Progenitor cell of endocrine pancreas (in vitro differentiated cells): ENCODE results near the gene YPEL4. TPM values are rescaled to one million over a fixed set of nuclear protein-coding genes. Genes with fewer than 3 reads are reported as not detected.

Source experiments
- DNase-seq: peaks from one replicate; pipeline ENCODE4 v3.0.0; 2021; ENCODE audit warnings: low spot score; ENCODE audit not compliant: unreplicated experiment
- H3K27ac Mint-ChIP-seq: 2 replicates; pipeline ENCODE4 v1.8.0; 2021; ENCODE audit warnings: mild to moderate bottlenecking, moderate library complexity, mixed read lengths
- H3K27me3 Mint-ChIP-seq: 2 replicates; pipeline ENCODE4 v1.8.0; 2021; ENCODE audit warnings: mixed read lengths
- H3K36me3 Mint-ChIP-seq: 2 replicates; pipeline ENCODE4 v1.8.0; 2022; ENCODE audit warnings: mixed read lengths; ENCODE audit not compliant: insufficient read depth
- H3K4me1 Mint-ChIP-seq: 2 replicates; pipeline ENCODE4 v1.8.0; 2021; ENCODE audit warnings: low read depth, mixed read lengths
- H3K4me3 Mint-ChIP-seq: 2 replicates; pipeline ENCODE4 v1.8.0; 2021; ENCODE audit warnings: low read depth, mild to moderate bottlenecking, moderate library complexity, mixed read lengths
- H3K9me3 Mint-ChIP-seq: 2 replicates; pipeline ENCODE4 v1.8.0; 2021; ENCODE audit warnings: low read depth, mixed read lengths
- total RNA-seq: library from RNA; stranded (reverse); gene quantifications from 2 replicates; pipeline ENCODE4 v1.2.1, GENCODE V29; 2021
- TF ChIP-seq, protein P1 (sequence below): fragments of 200-600 bp; sonication (generic); IDR thresholded peaks from one replicate; pipeline ENCODE4 v1.5.0; 2021; ENCODE audit warnings: antibody characterized with exemption, mild to moderate bottlenecking; ENCODE audit not compliant: unreplicated experiment

YPEL4 gene
- total RNA-seq, 1 donor from 2014 or later = 0.22 TPM

DNA sequence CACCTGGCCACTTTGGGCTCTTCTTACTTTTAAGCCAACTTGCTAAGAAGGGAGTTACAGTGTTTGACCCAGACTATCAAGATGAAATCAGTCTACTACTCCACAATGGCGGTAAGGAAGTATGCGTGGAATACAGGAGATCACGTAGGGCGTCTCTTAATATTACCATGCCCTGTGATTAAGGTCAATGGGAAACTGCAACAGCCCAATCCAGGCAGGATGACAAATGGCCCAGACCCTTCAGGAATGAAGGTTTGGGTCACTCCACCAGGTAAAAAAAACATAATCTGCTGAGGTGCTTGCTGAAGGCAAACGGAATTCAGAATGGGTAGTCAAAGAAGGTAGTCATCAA is 1.0 kb upstream of the YPEL4 start:
- TF ChIP-seq, protein P1, sequence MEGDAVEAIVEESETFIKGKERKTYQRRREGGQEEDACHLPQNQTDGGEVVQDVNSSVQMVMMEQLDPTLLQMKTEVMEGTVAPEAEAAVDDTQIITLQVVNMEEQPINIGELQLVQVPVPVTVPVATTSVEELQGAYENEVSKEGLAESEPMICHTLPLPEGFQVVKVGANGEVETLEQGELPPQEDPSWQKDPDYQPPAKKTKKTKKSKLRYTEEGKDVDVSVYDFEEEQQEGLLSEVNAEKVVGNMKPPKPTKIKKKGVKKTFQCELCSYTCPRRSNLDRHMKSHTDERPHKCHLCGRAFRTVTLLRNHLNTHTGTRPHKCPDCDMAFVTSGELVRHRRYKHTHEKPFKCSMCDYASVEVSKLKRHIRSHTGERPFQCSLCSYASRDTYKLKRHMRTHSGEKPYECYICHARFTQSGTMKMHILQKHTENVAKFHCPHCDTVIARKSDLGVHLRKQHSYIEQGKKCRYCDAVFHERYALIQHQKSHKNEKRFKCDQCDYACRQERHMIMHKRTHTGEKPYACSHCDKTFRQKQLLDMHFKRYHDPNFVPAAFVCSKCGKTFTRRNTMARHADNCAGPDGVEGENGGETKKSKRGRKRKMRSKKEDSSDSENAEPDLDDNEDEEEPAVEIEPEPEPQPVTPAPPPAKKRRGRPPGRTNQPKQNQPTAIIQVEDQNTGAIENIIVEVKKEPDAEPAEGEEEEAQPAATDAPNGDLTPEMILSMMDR = no peak
- no peaks in the 10 kb centered on the region for H3K9me3 Mint-ChIP-seq
- peak overlapping the region; percentile 4 for H3K27ac Mint-ChIP-seq
- H3K36me3 Mint-ChIP-seq = no peaks in the 10 kb centered on the region
- DNase-seq = no peak
- peaks cover 3% of the 10 kb centered on the region for H3K27me3 Mint-ChIP-seq
- H3K4me3 Mint-ChIP-seq = no peak overlapping the region
- peaks cover 54% of the 10 kb centered on the region for H3K4me1 Mint-ChIP-seq

DNA sequence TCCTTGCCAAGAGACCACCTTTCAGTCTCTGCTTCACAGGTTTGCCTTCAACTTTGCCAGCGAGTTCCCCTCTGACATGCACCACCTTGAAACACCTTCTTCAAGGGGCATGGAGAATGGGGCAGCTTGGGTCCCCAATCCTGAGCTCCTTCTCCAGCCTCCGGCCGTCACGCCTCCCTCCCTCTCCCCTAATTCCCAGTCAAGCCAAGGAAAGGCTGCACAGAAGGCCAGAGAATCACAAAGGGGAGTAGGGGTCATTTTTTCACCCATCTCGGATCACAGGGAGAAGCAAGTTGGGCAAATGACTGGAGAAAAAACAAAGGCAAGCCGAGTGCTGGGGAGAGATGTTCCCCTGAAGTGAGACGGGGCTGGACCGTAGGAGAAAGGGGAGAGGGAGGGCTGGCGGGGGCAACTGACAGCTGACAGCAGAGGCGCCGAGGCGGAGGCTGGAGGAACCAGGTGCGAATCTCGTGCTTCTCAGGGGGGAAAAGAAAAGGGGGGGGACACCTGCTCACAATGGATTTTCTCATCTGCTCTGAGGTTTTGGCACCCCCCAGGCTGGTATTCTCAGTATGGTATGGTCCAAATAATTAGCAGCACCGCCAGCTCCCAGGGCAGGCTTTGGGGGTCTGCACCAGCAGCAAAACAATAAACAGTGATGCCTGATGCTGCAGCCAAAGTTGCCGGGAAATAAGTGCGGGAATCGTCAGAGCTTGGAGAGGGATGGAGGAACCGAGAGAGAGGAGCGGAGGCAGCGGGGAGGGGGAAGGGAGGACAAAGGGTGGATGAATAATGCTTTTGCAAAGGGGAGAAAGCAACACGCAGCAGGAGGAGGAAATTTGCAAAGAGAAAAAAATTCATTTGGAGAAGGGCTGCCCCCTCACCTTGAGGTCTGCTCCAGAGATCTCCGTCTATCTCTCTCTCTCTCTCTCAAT is 644 bp downstream of the YPEL4 start:
- TF ChIP-seq, protein P1 = no peak
- H3K9me3 Mint-ChIP-seq = no peaks in the 10 kb centered on the region
- H3K27me3 Mint-ChIP-seq = no peaks in the 10 kb centered on the region
- no peaks in the 10 kb centered on the region for H3K36me3 Mint-ChIP-seq
- H3K4me1 Mint-ChIP-seq = peaks cover 64% of the 10 kb centered on the region
- H3K4me3 Mint-ChIP-seq = peak overlapping the region; percentile 67
- DNase-seq = no peak
- H3K27ac Mint-ChIP-seq = peak overlapping the region; percentile 78

DNA sequence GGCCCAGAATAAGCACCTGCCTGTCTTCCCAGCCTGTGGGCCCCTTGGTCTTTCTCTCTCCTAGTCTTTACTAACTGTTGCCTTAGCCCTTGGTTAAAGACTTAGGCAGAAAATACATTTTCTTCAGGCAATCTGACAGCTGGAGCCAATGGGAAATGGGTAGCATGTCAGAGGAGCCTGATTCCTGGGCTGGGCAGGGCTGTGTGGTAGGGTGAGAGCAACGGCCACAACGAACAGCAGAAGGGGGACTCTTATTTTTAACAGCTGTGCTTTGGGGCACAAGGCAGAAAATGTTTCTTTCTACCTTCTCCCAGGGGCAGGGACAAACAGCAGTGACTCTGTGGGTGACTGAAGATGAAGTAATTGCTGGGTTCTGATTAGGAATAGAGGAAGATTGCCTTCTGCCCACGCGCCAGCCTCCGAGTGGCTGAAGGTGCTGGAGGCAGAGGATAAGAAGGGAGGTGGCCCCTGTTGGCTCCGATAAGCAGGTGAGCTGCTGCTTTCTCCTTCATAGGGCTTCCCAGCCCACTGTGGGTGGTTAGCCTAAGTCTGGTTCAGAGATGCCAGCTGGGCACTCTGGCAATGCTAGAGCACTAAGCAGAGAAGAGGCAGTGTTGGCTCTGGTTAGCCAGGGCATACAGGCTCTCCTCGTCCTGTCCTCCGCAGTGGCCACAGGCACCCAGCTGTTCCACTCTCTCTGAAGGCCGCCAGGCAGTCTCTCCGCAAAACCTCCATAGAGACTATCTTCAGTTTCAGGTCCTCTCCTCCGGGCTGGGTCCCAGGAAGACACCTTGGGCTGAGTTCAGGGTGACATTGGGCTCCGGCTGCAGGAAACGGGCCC is 1.5 kb downstream of the YPEL4 start:
- no peak for DNase-seq
- Mint-ChIP-seq H3K27ac (peak overlapping the region; percentile 78), H3K27me3 (no peaks in the 10 kb centered on the region)

DNA sequence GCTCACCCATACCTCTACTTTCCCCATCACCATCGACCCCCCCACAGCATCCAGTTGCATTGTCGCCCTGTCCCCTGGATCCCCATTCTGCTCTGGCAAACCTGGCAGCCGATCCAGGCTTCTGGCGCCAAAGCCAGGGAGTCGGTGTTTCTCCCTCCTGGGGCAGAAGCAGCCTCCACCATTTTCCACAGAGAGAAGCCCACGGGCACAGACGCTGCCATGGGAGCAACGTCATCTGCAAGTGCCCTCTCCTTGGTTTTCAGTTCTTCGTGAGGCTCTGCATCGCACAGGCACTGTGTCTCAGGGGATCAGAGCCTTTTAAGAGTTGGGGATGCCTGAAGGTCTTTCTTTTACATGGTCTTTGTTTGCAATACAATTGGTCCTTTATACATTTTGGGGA is 2.3 kb downstream of the YPEL4 start:
- Mint-ChIP-seq H3K36me3 (peaks cover 8% of the 10 kb centered on the region), H3K27me3 (no peaks in the 10 kb centered on the region), H3K27ac (peak overlapping the region; percentile 78), H3K4me1 (peaks cover 71% of the 10 kb centered on the region), H3K9me3 (no peaks in the 10 kb centered on the region), H3K4me3 (peak overlapping the region; percentile 67)
- TF ChIP-seq, protein P1 = no peak
- DNase-seq = no peak

More for the DNA sequence above, 1.5 kb downstream of the YPEL4 start:
- Mint-ChIP-seq H3K4me1 (peaks cover 71% of the 10 kb centered on the region), H3K36me3 (peaks cover 6% of the 10 kb centered on the region), H3K9me3 (no peaks in the 10 kb centered on the region), H3K4me3 (peak overlapping the region; percentile 67)
- TF ChIP-seq, protein P1 = no peak

DNA sequence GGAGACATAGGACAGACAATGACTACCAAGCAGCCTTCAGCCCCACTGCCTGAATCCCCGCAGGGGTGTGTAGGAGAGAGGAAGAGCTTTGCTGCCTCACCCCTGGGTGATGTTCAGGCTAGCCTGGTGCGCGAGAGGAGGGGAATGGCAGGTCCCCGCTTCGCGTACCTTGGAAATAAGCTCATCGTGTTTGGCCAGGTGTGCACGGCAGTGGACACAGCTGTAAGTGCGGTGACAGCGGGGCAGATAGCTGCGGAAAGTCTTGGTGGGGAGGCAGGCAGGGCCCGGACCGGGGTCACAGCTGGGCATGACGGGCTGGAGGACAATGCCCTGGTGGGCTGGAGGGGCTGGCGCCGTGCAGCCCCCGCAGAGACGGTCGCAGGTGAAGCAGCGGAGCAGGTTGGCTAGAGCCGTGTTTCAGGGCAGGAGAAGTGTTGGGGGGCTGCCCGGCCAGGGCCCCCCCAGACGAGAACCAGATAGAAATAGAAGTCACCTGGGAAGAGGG is 2.9 kb downstream of the YPEL4 start:
- DNase-seq = no peak
- Mint-ChIP-seq H3K9me3 (no peaks in the 10 kb centered on the region), H3K27me3 (no peaks in the 10 kb centered on the region), H3K4me3 (peak overlapping the region; percentile 67), H3K4me1 (peaks cover 71% of the 10 kb centered on the region), H3K36me3 (peaks cover 8% of the 10 kb centered on the region), H3K27ac (peak overlapping the region; percentile 65)
- TF ChIP-seq, protein P1 = no peak
